Measurements from ENCODE around the gene TAF11L13. TPM values are rescaled to one million over a fixed set of nuclear protein-coding genes. Genes with fewer than 3 reads are reported as not detected.

Gene TAF11L13
- total and polyA plus RNA-seq, 2 of the 13 experiments (the other 11 are each of a cell fraction or from before 2014, with no cell fraction given): not detected

DNA sequence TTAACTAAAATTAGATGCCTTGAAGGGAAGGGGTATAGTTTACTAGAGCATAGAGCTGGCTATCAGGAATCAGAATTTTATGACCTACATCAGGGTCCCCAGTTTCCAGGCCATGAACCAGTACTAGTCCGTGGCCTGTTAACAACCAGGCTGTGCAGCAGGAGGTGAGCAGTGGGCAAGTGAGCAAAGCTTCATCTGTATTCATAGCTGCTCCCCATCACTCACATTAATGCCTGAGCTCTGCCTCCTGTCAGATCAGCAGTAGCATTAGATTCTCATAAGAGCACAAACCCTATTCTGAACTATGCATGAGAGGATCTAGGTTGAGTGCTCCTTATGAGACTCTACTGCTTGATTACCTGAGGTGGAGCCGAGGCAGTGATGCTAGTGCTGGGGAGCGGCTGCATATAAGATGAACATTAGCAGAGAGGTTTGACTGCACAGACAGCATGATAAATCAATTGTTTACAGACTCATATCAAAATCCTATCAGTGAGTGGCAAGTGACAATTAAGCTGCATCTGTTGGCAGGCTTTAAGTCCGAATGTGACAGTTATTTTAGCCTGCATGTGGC is 47.0 kb downstream of the TAF11L13 start:
- no TSS peak for BruUV-seq (replicated peaks)
- Histone ChIP-seq H4K20me1 (ENCODE audit: insufficient read depth, low read length) (no peaks in the 10 kb centered on the region), H3K4me1 (ENCODE audit: insufficient read depth, low read length) (no peaks in the 10 kb centered on the region), H3K27me3 (ENCODE audit: control insufficient read depth in 1 of 2, insufficient read depth in 2 of 2, low read length in 2 of 2) (no peaks in the 10 kb centered on the region; a peak in 1 of 5 replicates), H3K9me3 (ENCODE audit: low read length) (no peaks in the 10 kb centered on the region), H2AFZ (ENCODE audit: low read length) (no peak overlapping the region), H3K36me3 (replicated peaks in 1 of 2; ENCODE audit: control insufficient read depth in 1 of 2, insufficient read depth in 2 of 2, low read length in 2 of 2) (no peaks in the 10 kb centered on the region), H3K79me2 (ENCODE audit: insufficient read depth, low read length) (no peaks in the 10 kb centered on the region), H3K9ac (ENCODE audit: insufficient read depth, low read depth, low read length) (no peak overlapping the region), H3K27ac (ENCODE audit: extremely low read length, insufficient read depth, low read length) (no peak overlapping the region), H3K4me3 (replicated peaks in 1 of 3; ENCODE audit: insufficient read depth in 1 of 3, low read depth in 2 of 3, low read length in 3 of 3) (no peak overlapping the region), H3K4me2 (ENCODE audit: low read depth, low read length) (no peak overlapping the region)
- no peak for TF ChIP-seq KDM5B (CRISPR knock-in tag; IDR thresholded peaks at IDR 0.05; ENCODE audit: borderline replicate concordance)
- TF ChIP-seq NR2F1 (CRISPR knock-in tag; IDR thresholded peaks at IDR 0.05): no peak
- no peak for TF ChIP-seq ZNF264 (CRISPR knock-in tag; IDR thresholded peaks at IDR 0.05)
- TF ChIP-seq KDM4B (CRISPR knock-in tag; IDR thresholded peaks at IDR 0.05): no peak
- TF ChIP-seq, protein P1, sequence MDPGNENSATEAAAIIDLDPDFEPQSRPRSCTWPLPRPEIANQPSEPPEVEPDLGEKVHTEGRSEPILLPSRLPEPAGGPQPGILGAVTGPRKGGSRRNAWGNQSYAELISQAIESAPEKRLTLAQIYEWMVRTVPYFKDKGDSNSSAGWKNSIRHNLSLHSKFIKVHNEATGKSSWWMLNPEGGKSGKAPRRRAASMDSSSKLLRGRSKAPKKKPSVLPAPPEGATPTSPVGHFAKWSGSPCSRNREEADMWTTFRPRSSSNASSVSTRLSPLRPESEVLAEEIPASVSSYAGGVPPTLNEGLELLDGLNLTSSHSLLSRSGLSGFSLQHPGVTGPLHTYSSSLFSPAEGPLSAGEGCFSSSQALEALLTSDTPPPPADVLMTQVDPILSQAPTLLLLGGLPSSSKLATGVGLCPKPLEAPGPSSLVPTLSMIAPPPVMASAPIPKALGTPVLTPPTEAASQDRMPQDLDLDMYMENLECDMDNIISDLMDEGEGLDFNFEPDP (CRISPR knock-in tag; conservative IDR thresholded peaks at IDR 0.05): no peak
- no peak for TF ChIP-seq SRF (IDR thresholded peaks at IDR 0.05; ENCODE audit: low read depth, low read length)
- TF ChIP-seq NFIC (IDR thresholded peaks at IDR 0.05; ENCODE audit: low read length): no peak
- no peak for TF ChIP-seq ZBTB21 (CRISPR knock-in tag; IDR thresholded peaks at IDR 0.05)
- no peak for TF ChIP-seq ZNF841 (CRISPR knock-in tag; IDR thresholded peaks at IDR 0.05; ENCODE audit: borderline replicate concordance)
- in situ Hi-C loops (cut with HindIII; ENCODE audit: extremely low pct_ligation_motif_present, low pct_unique_long_range_greater_than_20kb): no loop called here
- WGBS (ENCODE audit: low lambda C conversion rate): 16% methylated on average over 4 of the region's 4 CpGs
- ChIA-PET CTCF (ENCODE audit: low intra/inter-chr PET ratio, low total read pairs) (no interaction called here), POLR2A (no interaction called here)
- no peak for ATAC-seq
- no peak for DNase-seq (ENCODE audit: low spot score)
- FAIRE-seq: no peak
- intact Hi-C loops (cut with micrococcal nuclease; ENCODE audit: unreplicated experiment): no loop called here

Measured in HepG2 (cell line).